Measurements from ENCODE around the gene CNST. TPM values are rescaled to one million over a fixed set of nuclear protein-coding genes. Genes with fewer than 3 reads are reported as not detected.
A peak's percentile ranks its signal among the peaks of the same experiment; 100 is the strongest.

Gene CNST, protein sequence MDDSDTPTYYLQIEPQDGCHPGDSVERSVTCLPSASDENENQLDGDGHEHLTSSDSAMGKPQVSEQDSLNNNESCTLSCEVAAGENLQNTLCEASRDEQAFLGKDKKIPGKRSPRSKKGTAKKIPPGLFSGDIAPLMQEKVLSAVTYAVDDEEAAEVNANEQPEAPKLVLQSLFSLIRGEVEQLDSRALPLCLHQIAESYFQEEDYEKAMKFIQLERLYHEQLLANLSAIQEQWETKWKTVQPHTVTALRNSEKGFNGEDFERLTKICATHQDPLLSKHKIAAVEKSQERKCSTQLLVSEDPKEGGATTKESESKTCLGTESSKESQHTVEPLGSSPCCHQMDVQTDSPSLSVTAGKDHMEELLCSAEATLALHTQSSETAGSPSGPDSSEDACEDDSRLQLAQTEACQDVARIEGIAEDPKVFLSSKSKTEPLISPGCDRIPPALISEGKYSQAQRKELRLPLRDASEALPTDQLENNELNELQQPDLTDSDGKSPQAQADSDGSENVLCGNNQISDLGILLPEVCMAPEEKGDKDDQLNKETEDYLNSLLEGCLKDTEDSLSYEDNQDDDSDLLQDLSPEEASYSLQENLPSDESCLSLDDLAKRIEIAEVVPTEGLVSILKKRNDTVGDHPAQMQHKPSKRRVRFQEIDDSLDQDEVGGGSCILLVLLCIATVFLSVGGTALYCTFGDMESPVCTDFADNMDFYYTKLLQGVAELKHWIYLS
- 8.3 and 9.2 TPM in 2 replicates for total RNA-seq

DNA sequence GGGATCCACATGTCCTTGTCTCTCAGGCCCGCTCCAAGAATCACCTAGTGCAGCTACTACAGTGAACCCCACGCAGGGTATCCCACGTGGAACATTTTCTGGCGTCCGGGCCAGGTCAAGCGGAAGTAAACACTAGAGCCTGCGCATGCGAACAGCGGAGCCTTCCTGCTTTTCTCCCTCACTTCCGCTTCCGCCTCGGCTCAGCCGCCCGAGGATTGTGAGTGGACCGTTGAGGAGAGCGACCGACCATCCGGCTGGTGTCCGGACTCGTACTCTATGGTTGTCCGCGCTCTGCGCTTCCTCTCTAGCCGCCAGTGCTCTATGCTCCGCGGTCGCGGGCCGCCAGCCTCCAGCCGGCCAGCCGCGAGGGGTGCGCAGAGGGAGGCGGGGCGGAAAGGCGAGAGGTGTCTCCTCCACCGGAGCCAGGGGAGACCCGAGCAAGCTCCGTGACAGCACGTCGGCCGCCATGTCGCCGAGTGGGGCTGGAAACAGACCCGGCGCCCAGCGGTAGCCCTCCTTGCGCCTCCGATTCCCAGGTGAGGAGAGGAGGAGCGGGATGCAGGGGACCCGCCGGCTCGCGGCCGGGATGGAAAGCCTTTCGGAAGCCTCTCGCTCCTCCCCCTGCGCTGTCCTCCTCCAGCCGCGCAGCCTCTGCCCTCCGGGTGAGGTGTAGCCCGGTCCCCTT lies at the start of gene CNST, which contains the start of gene TFB2M:
Gene CNST (plus strand): TSS at position 329 of the 685 bp plus-strand sequence. CDS start 25,107 bp downstream, outside the sequence.
Gene TFB2M (minus strand): TSS at position 134 of the 685 bp plus-strand sequence. CDS start 123 bp downstream, at position 11.
- peak; percentile 86 for DNase-seq (ENCODE audit: low read depth)
- TF ChIP-seq, protein P1, sequence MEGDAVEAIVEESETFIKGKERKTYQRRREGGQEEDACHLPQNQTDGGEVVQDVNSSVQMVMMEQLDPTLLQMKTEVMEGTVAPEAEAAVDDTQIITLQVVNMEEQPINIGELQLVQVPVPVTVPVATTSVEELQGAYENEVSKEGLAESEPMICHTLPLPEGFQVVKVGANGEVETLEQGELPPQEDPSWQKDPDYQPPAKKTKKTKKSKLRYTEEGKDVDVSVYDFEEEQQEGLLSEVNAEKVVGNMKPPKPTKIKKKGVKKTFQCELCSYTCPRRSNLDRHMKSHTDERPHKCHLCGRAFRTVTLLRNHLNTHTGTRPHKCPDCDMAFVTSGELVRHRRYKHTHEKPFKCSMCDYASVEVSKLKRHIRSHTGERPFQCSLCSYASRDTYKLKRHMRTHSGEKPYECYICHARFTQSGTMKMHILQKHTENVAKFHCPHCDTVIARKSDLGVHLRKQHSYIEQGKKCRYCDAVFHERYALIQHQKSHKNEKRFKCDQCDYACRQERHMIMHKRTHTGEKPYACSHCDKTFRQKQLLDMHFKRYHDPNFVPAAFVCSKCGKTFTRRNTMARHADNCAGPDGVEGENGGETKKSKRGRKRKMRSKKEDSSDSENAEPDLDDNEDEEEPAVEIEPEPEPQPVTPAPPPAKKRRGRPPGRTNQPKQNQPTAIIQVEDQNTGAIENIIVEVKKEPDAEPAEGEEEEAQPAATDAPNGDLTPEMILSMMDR (conservative IDR thresholded peaks at IDR 0.05; ENCODE audit: low read depth, low read length) = no peak
- peak within 1 kb of the TSS; percentile 96 for H3K4me3 ChIP-seq (ENCODE audit: low read depth, low read length)

DNA sequence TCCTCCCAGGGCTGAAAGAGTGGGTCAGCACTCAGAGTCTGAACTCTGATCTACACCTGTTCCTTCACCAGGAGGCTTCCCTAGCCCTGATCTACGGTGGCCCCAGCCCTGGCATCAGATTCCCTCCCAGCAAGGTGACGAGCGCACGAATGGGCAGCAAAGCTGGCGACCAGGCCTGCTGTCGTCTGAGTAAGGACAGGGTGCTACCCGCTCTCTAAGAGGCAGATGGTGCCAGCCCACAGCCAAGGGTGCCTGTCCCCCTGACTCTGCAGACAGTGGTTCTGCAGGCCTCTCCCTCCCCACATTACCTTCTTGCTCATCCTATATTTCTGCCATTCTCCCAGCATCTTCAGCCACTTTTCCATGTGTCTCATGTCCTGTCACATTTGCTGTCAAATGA lies 48.9 kb upstream of the CNST start:
- no peak overlapping the region for H3K4me3 ChIP-seq (ENCODE audit: low read depth, low read length)
- no peak for DNase-seq (ENCODE audit: low read depth)
- TF ChIP-seq, protein P1 (conservative IDR thresholded peaks at IDR 0.05; ENCODE audit: low read depth, low read length) = no peak

DNA sequence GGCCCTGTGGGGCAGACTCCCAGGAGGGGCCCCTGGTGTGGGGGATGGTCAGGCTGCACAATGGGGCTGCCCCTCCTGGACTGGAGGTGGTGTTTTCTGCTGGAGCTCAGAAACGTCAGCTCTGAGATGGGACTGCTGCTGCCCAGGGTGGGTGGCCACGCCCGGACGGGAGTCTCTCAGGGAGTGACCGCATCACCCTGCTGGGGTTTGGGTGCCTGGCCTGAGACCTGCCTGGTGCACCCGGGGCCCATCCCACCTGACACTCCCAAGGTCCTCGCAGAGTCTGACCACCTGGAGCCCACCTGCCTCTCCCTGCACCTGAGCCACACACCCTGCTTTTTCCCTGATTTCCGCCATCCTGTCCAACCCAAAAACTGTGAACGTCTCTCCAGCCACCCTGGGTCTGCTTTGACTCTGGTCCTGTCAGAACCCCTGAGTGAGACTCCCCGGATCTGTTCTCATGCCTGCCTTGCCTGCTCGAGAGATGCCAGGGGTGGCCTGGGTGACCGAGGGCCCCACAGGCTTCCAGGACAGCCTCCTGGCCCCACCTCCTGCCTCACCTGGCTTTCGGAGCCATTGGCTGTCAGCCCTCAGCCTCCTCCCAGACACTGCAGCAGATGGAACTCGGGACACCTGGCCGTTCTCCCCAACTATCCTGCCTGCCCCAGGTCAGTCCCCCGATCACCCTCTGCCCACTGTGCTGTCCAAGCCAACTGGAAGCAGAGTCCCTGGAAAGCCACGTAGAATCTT lies 47.6 kb upstream of the CNST start:
- TF ChIP-seq, protein P1 (conservative IDR thresholded peaks at IDR 0.05; ENCODE audit: low read depth, low read length) = no peak
- no peak overlapping the region for H3K4me3 ChIP-seq (ENCODE audit: low read depth, low read length)
- no peak for DNase-seq (ENCODE audit: low read depth)

DNA sequence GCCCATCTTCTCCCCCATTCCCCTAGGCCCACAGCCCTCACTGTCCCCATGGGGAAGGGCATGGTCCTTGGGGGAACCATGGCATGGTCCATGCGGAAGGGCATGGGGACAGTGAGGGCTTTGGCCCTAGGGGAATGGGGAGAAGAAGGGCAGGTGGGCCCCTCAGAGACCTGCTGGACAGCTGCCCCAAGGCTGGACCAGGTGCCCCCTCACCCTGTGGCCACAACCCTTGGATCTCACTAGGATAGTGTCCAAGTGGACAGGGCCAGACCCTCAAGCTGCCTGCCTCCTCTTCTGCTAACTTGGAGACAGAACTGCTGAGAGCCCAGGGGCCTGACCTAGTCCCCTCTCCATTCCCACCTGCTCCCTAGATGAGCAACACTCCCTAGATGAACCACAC lies 46.7 kb upstream of the CNST start:
- H3K4me3 ChIP-seq (ENCODE audit: low read depth, low read length) = no peak overlapping the region
- TF ChIP-seq, protein P1 (conservative IDR thresholded peaks at IDR 0.05; ENCODE audit: low read depth, low read length) = no peak
- no peak for DNase-seq (ENCODE audit: low read depth)

DNA sequence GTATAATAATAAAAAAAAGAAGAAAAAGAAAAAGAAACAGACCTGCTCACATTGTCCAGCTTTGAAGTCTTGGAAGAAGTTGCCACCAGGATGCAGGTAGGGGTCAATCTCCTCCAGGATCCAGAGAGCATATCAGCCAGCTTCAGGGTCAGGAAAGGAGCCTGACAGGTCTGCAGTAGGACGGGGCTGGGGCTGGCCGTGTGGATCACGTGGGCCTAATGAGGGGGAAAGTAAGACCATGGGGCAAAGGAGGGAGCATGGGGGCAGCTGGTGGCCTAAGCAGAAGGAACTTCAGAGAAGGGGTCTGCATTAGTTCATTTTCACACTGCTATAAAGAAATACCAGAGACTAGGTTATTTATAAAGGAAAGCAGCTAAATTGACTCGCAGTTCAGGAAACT lies 39.9 kb upstream of the CNST start:
- TF ChIP-seq, protein P1 (conservative IDR thresholded peaks at IDR 0.05; ENCODE audit: low read depth, low read length) = no peak
- no peak for DNase-seq (ENCODE audit: low read depth)
- no peak overlapping the region for H3K4me3 ChIP-seq (ENCODE audit: low read depth, low read length)

DNA sequence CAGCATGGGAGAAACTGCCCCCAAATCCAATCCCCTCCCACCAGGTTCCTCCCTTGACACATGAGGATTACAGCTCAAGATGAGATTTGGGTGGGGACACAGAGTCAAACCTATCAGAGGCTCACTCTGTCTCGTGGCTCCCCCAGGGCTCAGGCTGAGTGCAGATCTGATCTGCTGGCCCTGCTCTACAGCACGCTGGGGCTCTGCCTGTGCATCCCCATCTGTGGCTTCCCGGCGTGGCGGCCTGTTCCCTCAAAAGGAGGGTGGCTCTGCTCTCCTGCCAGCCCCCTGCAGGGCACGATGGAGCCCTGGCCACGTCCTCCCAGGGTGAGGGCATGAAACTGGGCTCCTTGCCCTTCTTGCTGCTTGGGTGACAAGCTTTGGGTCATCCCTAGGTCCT lies 39.3 kb upstream of the CNST start:
- TF ChIP-seq, protein P1 (conservative IDR thresholded peaks at IDR 0.05; ENCODE audit: low read depth, low read length) = no peak
- no peak overlapping the region for H3K4me3 ChIP-seq (ENCODE audit: low read depth, low read length)
- no peak for DNase-seq (ENCODE audit: low read depth)
